Skin of body (tissue), 2 donors: ENCODE data around the gene FOXN4. TPM values are rescaled to one million over a fixed set of nuclear protein-coding genes. Genes with fewer than 3 reads are reported as not detected.

ENCODE experiments used
- DNase-seq: peaks from one replicate; lab custom pipeline; 2025; lab: John Stamatoyannopoulos, UW
- total RNA-seq: library from RNA; depleted of rRNA; stranded (reverse); fragments of >200 nt; gene quantifications from one replicate; pipeline ENCODE4 v1.2.3, GENCODE V29; 2014

FOXN4 gene
- total RNA-seq, 1 donor from 2014 or later = 0.10 TPM

GRCh38 chr12:109281452-109281851 lies 27.6 kb downstream of the FOXN4 start:
- DNase-seq = no peak

- no peak for DNase-seq
Measured at GRCh38 chr12:109279525-109279924, 29.6 kb downstream of the FOXN4 start.

- no peak for DNase-seq
Measured at GRCh38 chr12:109278912-109279311, 30.2 kb downstream of the FOXN4 start.

GRCh38 chr12:109277899-109278762 lies 31.0 kb downstream of the FOXN4 start:
- peak; percentile 56 for DNase-seq

GRCh38 chr12:109277255-109277898 lies 31.7 kb downstream of the FOXN4 start:
- DNase-seq = no peak

DNA sequence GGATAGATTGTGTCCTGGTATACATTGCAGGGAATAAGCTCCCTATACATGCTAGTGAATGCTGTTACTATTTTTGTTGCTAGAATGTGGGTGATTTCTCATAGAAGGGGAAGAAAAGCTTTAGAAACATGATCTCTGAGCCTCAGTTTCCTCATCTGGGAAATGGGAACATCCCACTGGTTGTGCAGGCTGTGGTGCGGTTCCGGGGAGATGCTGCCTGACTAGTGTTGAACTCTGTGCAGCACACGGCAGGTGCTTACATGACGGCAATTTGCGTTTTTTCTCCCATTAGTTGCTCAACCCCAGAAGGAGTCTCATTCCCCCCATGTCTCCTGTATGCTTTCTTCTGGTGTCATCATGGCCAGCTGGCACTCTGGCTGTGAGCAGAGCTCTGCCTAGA lies 32.9 kb downstream of the FOXN4 start:
- no peak for DNase-seq

DNA sequence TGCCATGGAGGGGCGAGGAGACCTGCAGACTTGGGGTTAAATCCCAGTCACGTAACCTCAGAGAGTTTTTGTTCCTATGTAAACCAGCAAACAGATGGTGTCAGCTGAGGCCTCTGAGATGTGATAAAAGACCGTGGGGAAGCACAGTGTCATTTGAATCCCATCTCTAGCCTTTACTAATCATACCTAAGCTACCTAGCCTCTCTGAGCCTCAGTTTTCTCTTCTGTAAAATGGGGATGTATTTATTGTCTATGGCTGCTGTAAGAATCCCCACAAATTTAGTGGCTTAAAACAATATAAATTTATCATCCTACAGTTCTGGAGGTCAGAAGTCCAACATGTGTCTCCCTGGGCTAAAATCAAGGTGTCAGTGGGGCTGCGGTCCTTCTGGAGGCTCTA lies 33.9 kb downstream of the FOXN4 start:
- no peak for DNase-seq

DNA sequence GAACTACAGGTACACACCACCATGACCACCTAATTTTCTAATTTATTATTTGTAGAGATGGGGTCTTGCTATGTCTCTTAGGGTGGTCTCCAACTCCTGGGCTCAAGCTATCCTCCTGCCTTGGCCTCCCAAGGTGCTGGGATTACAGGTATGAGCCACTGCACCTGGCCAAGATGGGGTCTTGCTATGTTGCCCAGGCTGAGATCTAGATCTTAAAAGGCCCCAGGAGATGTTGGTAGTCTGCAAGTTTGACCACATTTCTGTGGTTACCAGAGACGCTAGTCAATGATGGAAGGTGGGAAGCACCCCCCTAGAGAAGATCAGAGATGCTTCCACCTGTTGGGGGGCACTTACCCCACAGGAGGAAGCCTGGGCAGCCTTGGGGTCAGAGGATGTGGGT lies 34.7 kb downstream of the FOXN4 start:
- no peak for DNase-seq

GRCh38 chr12:109273354-109273753 lies 35.7 kb downstream of the FOXN4 start:
- DNase-seq = no peak

DNA sequence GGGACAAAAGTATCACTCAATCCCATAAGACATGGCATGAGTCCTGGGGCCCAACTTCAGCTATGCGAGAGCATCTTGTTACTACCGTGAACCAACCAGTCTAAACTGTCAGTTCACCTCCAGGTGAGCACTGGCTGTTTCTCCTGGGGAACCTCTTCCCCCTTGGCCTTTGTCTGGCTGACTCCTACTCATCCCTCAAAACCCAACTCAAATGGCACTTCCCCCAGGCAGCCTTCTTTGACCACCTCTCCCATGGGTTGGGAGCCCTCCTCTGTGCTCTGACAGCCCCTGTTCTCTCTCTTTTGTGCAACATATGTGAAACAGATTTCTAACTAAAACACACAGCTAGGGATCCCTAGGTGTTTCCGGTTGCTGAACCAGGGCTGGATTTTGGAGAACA lies 37.7 kb downstream of the FOXN4 start:
- no peak for DNase-seq

DNA sequence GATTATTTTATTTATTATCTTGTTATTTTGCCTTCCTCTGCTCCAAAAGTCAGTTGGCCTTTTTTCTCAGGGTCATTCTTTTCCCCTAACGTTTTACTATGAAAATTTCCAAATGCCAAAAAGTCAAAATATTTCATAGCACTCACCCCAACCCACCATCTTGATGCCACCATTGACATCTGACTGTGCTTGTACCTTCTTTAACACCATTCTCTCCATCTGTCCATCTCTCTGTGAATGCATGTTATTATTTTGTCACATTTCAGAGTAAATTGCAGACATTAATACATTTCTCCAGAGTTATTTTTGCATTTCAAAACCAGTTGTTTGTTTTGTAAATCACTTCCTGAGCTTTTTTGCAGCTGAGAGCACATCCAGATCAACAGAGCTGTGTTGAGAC lies 38.6 kb downstream of the FOXN4 start:
- DNase-seq = no peak

- no peak for DNase-seq
Measured at GRCh38 chr12:109269428-109269827, 39.7 kb downstream of the FOXN4 start.

DNA sequence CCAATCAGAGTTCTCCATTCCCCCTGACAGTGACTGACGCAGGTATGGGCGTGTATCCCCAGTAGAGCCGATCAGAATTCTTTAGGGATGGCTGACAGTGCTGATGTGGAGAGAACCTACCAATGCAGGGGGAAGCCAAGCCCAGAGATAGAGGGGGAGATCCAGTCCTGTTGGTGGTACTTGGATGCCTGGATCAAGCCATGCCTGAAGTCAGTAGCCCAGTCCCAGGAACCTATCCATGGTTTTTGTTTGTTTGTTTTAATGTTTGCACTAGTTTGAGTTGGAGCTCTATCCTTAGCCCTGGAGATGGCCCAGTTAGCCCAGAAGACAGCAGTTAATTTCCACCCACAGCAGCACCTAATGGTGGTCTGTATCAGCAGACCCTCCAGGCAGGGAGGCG lies 40.2 kb downstream of the FOXN4 start:
- DNase-seq = no peak

GRCh38 chr12:109267361-109267760 lies 41.7 kb downstream of the FOXN4 start:
- DNase-seq = no peak

DNA sequence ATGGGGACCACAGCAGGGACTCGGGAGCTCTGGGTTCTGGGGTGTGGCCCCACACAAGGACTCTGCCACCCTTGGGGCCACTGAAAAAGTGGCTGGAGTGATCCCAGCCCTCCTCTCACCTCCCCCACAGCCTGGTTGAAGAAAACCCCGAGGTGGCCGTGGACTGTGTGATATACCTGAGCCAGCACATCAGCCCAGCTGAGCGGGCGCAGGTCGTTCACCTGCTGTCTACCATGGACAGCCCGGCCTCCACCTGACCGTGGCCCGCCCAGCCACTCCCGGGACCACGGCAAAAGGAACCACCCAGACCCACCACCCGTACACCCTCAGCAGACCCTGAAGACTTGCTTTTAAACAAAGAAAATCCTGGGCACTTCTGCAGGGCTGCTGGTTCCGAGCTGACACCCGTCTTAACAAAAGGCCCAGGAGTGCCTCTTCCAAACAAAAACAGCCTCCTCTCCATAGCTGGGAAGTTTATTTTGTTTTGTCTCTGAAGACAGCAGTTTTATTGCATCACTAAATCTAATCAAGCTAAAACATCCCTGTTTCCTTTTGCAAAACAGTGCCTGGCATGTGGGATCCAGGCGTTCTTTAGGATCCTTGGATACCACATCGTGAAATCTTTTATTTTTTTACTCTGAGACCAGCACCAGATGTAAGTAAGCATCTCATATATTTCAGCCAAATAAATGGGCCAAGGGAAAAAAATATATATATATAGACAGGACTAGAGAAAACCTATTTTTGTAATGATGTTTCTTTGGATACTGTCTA lies 42.8 kb downstream of the FOXN4 start:
- peak; percentile 3 for DNase-seq

DNA sequence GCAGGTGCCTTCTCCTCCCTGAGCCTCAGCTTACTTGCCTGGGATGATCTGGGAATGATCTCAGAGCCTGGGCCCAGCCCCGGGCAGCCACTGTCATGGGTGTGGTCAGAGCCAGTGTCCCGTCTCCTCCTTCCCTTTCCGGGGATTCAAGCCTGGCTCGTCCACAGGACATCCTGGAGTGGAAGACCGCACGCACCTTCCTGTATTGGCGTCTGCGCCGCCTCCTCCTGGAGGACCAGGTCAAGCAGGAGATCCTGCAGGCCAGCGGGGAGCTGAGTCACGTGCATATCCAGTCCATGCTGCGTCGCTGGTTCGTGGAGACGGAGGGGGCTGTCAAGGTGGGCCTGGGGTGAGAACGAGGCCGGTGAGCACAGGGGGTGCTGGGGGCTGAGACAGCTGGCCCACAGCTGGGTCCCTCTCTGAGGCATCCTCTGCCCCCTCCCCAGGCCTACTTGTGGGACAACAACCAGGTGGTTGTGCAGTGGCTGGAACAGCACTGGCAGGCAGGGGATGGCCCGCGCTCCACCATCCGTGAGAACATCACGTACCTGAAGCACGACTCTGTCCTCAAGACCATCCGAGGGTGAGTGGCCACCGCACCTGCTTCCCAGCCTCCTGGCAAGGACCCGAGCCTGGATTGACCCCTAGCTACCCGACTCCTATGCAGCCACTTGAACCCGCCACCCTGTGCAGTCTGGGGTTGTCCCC lies 44.0 kb downstream of the FOXN4 start:
- no peak for DNase-seq

- DNase-seq = peak; percentile 29
Measured at GRCh38 chr12:109264095-109264942, 44.8 kb downstream of the FOXN4 start.

- DNase-seq = no peak
Measured at GRCh38 chr12:109263439-109263838, 45.6 kb downstream of the FOXN4 start.

DNA sequence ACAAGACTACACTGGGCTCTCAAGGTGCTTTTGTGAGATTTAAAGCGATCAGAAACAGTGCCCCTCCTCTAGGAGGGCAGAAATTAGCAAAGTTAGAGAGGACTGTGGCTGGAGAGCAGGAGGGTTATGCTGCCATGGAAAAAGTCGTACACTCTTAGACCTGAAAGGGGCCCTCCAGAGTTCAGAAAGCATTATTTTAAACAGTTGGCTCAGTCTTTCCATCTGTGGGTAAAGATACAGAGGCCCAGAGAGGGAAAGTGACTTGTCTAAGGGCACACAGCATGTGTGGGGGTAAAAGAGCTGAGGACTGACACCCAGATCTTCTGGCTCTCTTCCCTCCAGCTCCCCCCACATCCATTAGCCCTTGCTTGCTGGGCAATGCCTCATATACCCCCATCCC lies 47.1 kb downstream of the FOXN4 start:
- DNase-seq = no peak

- DNase-seq = no peak
Measured at GRCh38 chr12:109261087-109261486, 48.0 kb downstream of the FOXN4 start.

GRCh38 chr12:109259545-109259895 lies 49.6 kb downstream of the FOXN4 start:
- DNase-seq = no peak
